ENCODE results near the gene NFE2L2. TPM values are rescaled to one million over a fixed set of nuclear protein-coding genes. Genes with fewer than 3 reads are reported as not detected.

The NFE2L2 gene
- total RNA-seq, 3 donors from 2014 or later: 84.3 to 105 (median 99.1) TPM

DNA sequence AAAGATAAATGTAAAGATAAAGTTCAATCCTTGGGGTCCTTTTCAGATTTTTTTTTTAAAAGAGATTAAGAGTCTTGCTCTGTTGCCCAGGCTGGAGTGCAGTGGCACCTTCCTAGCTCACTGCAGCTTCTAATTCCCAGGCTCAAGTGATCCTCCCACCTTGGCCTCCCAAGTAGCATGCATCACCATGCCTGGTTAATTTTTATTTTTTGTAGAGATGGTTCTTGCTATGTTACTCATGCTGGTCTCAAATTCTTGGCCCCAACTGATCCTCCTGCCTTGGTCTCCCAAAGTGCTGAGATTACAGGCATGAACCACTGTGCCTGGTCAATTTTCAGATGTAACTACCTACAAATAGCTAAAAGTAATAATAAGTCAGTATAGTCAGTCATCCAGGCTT is 21.1 kb downstream of the NFE2L2 start:
- no peaks in the 10 kb centered on the region for H3K36me3 ChIP-seq (ENCODE audit: low read depth)
- no peak for ATAC-seq
- H3K9me3 ChIP-seq: no peaks in the 10 kb centered on the region
- intact Hi-C loops (cut with DNase I, micrococcal nuclease): no loop called here
- no peak for TF ChIP-seq CTCF (IDR thresholded peaks at IDR 0.05)
- H3K4me3 ChIP-seq: no peak overlapping the region
- no peak for DNase-seq
- H3K4me1 ChIP-seq (ENCODE audit: low read depth): peaks cover 80% of the 10 kb centered on the region

DNA sequence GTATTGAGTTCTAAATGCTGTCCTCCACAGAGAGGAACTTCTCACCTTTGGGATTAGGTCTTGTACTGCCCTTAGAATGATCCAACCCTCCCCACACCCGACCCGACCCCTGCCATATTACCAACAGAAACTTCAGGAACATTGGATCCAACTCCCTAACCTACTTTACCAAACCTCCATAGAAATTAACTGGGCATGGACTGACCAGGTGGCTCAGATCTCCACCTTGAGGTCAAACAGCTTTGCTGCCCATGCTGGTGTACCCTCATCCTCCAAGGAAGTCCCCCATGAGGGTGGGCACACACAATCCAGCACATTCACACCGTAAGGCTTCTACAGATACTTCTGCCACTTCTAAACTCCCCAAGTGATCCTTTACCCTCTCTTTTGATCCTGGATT is 21.5 kb downstream of the NFE2L2 start:
- TF ChIP-seq CTCF (IDR thresholded peaks at IDR 0.05): no peak
- Histone ChIP-seq H3K9me3 (no peaks in the 10 kb centered on the region), H3K36me3 (ENCODE audit: low read depth) (no peaks in the 10 kb centered on the region), H3K4me3 (no peak overlapping the region), H3K4me1 (ENCODE audit: low read depth) (peaks cover 83% of the 10 kb centered on the region)
- DNase-seq (no peak), ATAC-seq (no peak)
- intact Hi-C loops (cut with DNase I, micrococcal nuclease): no loop called here

GRCh38 chr2:177242121-177242987 is 22.2 kb downstream of the NFE2L2 start:
- ATAC-seq: peak; percentile 69
- Histone ChIP-seq H3K4me1 (ENCODE audit: low read depth) (peaks cover 83% of the 10 kb centered on the region), H3K9me3 (no peaks in the 10 kb centered on the region), H3K36me3 (ENCODE audit: low read depth) (no peaks in the 10 kb centered on the region), H3K4me3 (no peak overlapping the region)
- no peak for TF ChIP-seq CTCF (IDR thresholded peaks at IDR 0.05)
- intact Hi-C loops (cut with DNase I, micrococcal nuclease): no loop called here
- no peak for DNase-seq

- Histone ChIP-seq H3K4me1 (ENCODE audit: low read depth) (peaks cover 77% of the 10 kb centered on the region), H3K4me3 (no peak overlapping the region), H3K36me3 (ENCODE audit: low read depth) (no peaks in the 10 kb centered on the region), H3K9me3 (no peaks in the 10 kb centered on the region)
- intact Hi-C loops (cut with DNase I, micrococcal nuclease): no loop called here
- ATAC-seq: no peak
- DNase-seq: no peak
- no peak for TF ChIP-seq CTCF (IDR thresholded peaks at IDR 0.05)
Measured at GRCh38 chr2:177241711-177242120, 22.8 kb downstream of the NFE2L2 start.

GRCh38 chr2:177239932-177240630 is 24.4 kb downstream of the NFE2L2 start:
- DNase-seq: peak in 1 of 3 donors; percentile 73
- peak; percentile 94 for ATAC-seq
- Histone ChIP-seq H3K36me3 (ENCODE audit: low read depth) (no peaks in the 10 kb centered on the region), H3K4me1 (ENCODE audit: low read depth) (peaks cover 60% of the 10 kb centered on the region), H3K9me3 (no peaks in the 10 kb centered on the region), H3K4me3 (no peak overlapping the region)
- intact Hi-C loops (cut with DNase I, micrococcal nuclease): no loop called here
- TF ChIP-seq CTCF (IDR thresholded peaks at IDR 0.05): no peak

Data from mucosa of descending colon (tissue), 3 donors.